Caco-2 (cell line): ENCODE data around the gene XAB2. TPM values are rescaled to one million over a fixed set of nuclear protein-coding genes. Genes with fewer than 3 reads are reported as not detected.
A peak's percentile ranks its signal among the peaks of the same experiment; 100 is the strongest.

Experiments
- BruUV-seq: library from RNA; stranded (reverse); fragments of 400-500 nt; replicated peaks from 2 replicates; lab custom pipeline; 2021; lab: Mats Ljungman, UMichigan
- CTCF ChIA-PET: fragments of 300-600 bp; sonication (Branson Sonifier 250); formaldehyde crosslinking; loops from one replicate; lab custom pipeline; 2022; ENCODE audit warnings: antibody characterized with exemption; lab: Charles Lee
- POLR2A ChIA-PET: fragments of 300-600 bp; sonication (Branson Sonifier 250); formaldehyde crosslinking; loops from one replicate; lab custom pipeline; 2022; ENCODE audit warnings: antibody characterized with exemption; lab: Charles Lee
- DNase-seq, 2 experiments: peaks; one replicate each; pipeline versions ENCODE4 v3.0.0 to v3.0.0-alpha.2; 2020 to 2022
- H3K27me3 ChIP-seq: replicated peaks from 2 replicates; pipeline ENCODE4 v1.6.0; 2011; ENCODE audit warnings: low read length; ENCODE audit not compliant: control insufficient read depth, insufficient read depth
- H3K36me3 ChIP-seq: 2 replicates; pipeline ENCODE4 v1.5.1; 2011; ENCODE audit warnings: low read length; ENCODE audit not compliant: control insufficient read depth, insufficient read depth
- H3K4me1 ChIP-seq: fragments of 250-450 bp; sonication (Bioruptor Pico); 2 replicates; pipeline ENCODE4 v1.5.1; 2020; ENCODE audit warnings: mild to moderate bottlenecking
- H3K4me3 ChIP-seq: 2 replicates; pipeline ENCODE4 v1.5.1; 2011; ENCODE audit warnings: low read depth, mild to moderate bottlenecking, control low read depth, low read length
- H3K9me3 ChIP-seq: fragments of 250-450 bp; sonication (Bioruptor Pico); 2 replicates; pipeline ENCODE4 v1.5.1; 2020; ENCODE audit warnings: mild to moderate bottlenecking, moderate library complexity
- H3K27ac Mint-ChIP-seq: one replicate; pipeline ENCODE4 v1.8.0; 2022; ENCODE audit warnings: mixed read lengths; ENCODE audit not compliant: unreplicated experiment
- H3K27me3 Mint-ChIP-seq: one replicate; pipeline ENCODE4 v1.8.0; 2022; ENCODE audit warnings: mixed read lengths; ENCODE audit not compliant: insufficient read depth, unreplicated experiment
- H3K36me3 Mint-ChIP-seq: one replicate; pipeline ENCODE4 v1.8.0; 2022; ENCODE audit warnings: mild to moderate bottlenecking, mixed read lengths; ENCODE audit not compliant: insufficient read depth, unreplicated experiment
- H3K4me1 Mint-ChIP-seq: one replicate; pipeline ENCODE4 v1.8.0; 2022; ENCODE audit warnings: low read depth, mixed read lengths; ENCODE audit not compliant: unreplicated experiment
- H3K4me3 Mint-ChIP-seq: one replicate; pipeline ENCODE4 v1.8.0; 2022; ENCODE audit warnings: mild to moderate bottlenecking, moderate library complexity, mixed read lengths; ENCODE audit not compliant: unreplicated experiment
- H3K9me3 Mint-ChIP-seq: one replicate; pipeline ENCODE4 v1.8.0; 2022; ENCODE audit warnings: mixed read lengths; ENCODE audit not compliant: unreplicated experiment
- CTCF ChIP-seq, 2 experiments: fragments of 200-600 bp in 1 of 2; IDR thresholded peaks; 1 replicate in 1 of 2; 2 replicates in 1 of 2; pipeline versions ENCODE4 v1.5.1 to v1.8.0; 2011 to 2022; ENCODE audit warnings: antibody characterized with exemption in 1 of 2, control low read depth in 1 of 2, inconsistent platforms in 1 of 2, low read depth in 1 of 2, low read length in 1 of 2, mild to moderate bottlenecking in 1 of 2, moderate library complexity in 1 of 2; ENCODE audit not compliant: insufficient read depth in 1 of 2, severe bottlenecking in 1 of 2, unreplicated experiment in 1 of 2
- intact Hi-C: fragments of 100-400 bp; cut with micrococcal nuclease; formaldehyde crosslinking; loops from one replicate; pipeline ENCODE4 v1.10.0; 2022; ENCODE audit not compliant: unreplicated experiment
- total RNA-seq: library from RNA; stranded (reverse); gene quantifications from 2 replicates; pipeline ENCODE4 v1.2.3, GENCODE V29; 2022

XAB2 gene
- total RNA-seq, 1 experiment from 2014 or later = 44.7 TPM

GRCh38 chr19:7622933-7623685, 6.2 kb downstream of the XAB2 start:
- Histone ChIP-seq H3K9me3 (no peaks in the 10 kb centered on the region), H3K4me3 (no peak overlapping the region), H3K27me3 (no peaks in the 10 kb centered on the region), H3K4me1 (no peaks in the 10 kb centered on the region), H3K36me3 (no peaks in the 10 kb centered on the region; the same call in 1 of the 2 replicates)
- POLR2A ChIA-PET = interaction anchor here (0.6 kb wide), 1 partner anchor 34 kb away, joined by 4 read pairs; no protein-coding TSS in a partner anchor
- Mint-ChIP-seq H3K4me3 (no peak overlapping the region), H3K36me3 (peaks cover 60% of the 10 kb centered on the region), H3K27ac (no peak overlapping the region), H3K4me1 (no peaks in the 10 kb centered on the region), H3K9me3 (no peaks in the 10 kb centered on the region), H3K27me3 (no peaks in the 10 kb centered on the region)
- CTCF ChIA-PET = interaction anchor here (1.1 kb wide), 1 partner anchor 55 kb away, joined by 4 read pairs; no protein-coding TSS in a partner anchor
- intact Hi-C loops = no loop called here
- DNase-seq = peak in 1 of 2 experiments; percentile 33
- BruUV-seq = no TSS peak
- TF ChIP-seq CTCF (IDR thresholded peaks at IDR 0.05; ENCODE audit: insufficient read depth in 1 of 2, low read depth in 1 of 2, low read length in 1 of 2, severe bottlenecking in 1 of 2, unreplicated experiment in 1 of 2) = no peak

- no peaks in the 10 kb centered on the region for H3K4me1 Mint-ChIP-seq
- ChIA-PET CTCF (no interaction called here), POLR2A (no interaction called here)
- Histone ChIP-seq H3K27me3 (no peaks in the 10 kb centered on the region), H3K4me1 (no peaks in the 10 kb centered on the region), H3K9me3 (no peaks in the 10 kb centered on the region), H3K4me3 (no peak overlapping the region), H3K36me3 (no peaks in the 10 kb centered on the region; the same call in 1 of the 2 replicates)
- BruUV-seq = TSS peak; percentile 69
- no peak for TF ChIP-seq CTCF (IDR thresholded peaks at IDR 0.05; ENCODE audit: insufficient read depth in 1 of 2, low read depth in 1 of 2, low read length in 1 of 2, severe bottlenecking in 1 of 2, unreplicated experiment in 1 of 2)
- intact Hi-C loops = no loop called here
- peaks cover 82% of the 10 kb centered on the region for H3K36me3 Mint-ChIP-seq
- no peaks in the 10 kb centered on the region for H3K27me3 Mint-ChIP-seq
- H3K4me3 Mint-ChIP-seq = no peak overlapping the region
- no peak for DNase-seq
- H3K9me3 Mint-ChIP-seq = no peaks in the 10 kb centered on the region
- H3K27ac Mint-ChIP-seq = no peak overlapping the region
These were observed 8.6 kb downstream of the XAB2 start for GRCh38 chr19:7620442-7621412.
